MM.1S (cell line): ENCODE data around the gene KDM5A.
"Not testable (repeated sequence)": the region's sequence is repeated elsewhere in the genome, so short reads cannot be mapped to it uniquely, and the experiment has no call there.

Source experiments
- DNase-seq: peaks from one replicate; pipeline ENCODE4 v3.0.0-alpha.2; 2015
- H2AFZ ChIP-seq: fragments of 300-600 bp; sonication (generic); 2 replicates; pipeline ENCODE4 v1.6.0; 2016; ENCODE audit warnings: antibody characterized with exemption, low read length
- H3F3A ChIP-seq: fragments of 300-600 bp; sonication (generic); 2 replicates; pipeline ENCODE4 v1.6.1; 2016; ENCODE audit warnings: mild to moderate bottlenecking, antibody characterized with exemption, low read length, moderate library complexity, mixed read lengths; ENCODE audit not compliant: insufficient read depth
- H3K27ac ChIP-seq: fragments of 300-600 bp; sonication (generic); 2 replicates; pipeline ENCODE4 v1.5.1; 2016; ENCODE audit warnings: mild to moderate bottlenecking, low read length
- H3K27me3 ChIP-seq: fragments of 300-600 bp; sonication (generic); replicated peaks from 2 replicates; pipeline ENCODE4 v1.6.0; 2016; ENCODE audit warnings: low read length; ENCODE audit not compliant: insufficient read depth
- H3K36me3 ChIP-seq: fragments of 300-600 bp; sonication (generic); replicated peaks from 2 replicates; pipeline ENCODE4 v1.6.1; 2016; ENCODE audit warnings: mild to moderate bottlenecking, low read length, mixed read lengths; ENCODE audit not compliant: insufficient read depth
- H3K4me1 ChIP-seq: fragments of 300-600 bp; sonication (generic); 2 replicates; pipeline ENCODE4 v1.6.1; 2016; ENCODE audit warnings: low read length, mixed read lengths
- H3K4me2 ChIP-seq: fragments of 300-600 bp; sonication (generic); 2 replicates; pipeline ENCODE4 v1.6.0; 2016; ENCODE audit warnings: low read depth, low read length
- H3K4me3 ChIP-seq: fragments of 300-600 bp; sonication (generic); 2 replicates; pipeline ENCODE4 v1.5.1; 2016; ENCODE audit warnings: low read length, mixed read lengths
- H3K79me2 ChIP-seq: fragments of 300-600 bp; sonication (generic); 2 replicates; pipeline ENCODE4 v1.6.1; 2016; ENCODE audit warnings: mixed run types, low read length, mixed read lengths
- H3K9ac ChIP-seq: fragments of 300-600 bp; sonication (generic); 2 replicates; pipeline ENCODE4 v1.6.1; 2016; ENCODE audit warnings: low read length, mixed read lengths
- H3K9me2 ChIP-seq: fragments of 300-600 bp; sonication (generic); replicated peaks from 2 replicates; pipeline ENCODE4 v1.6.1; 2016; ENCODE audit warnings: mild to moderate bottlenecking, low read length, mixed read lengths; ENCODE audit not compliant: insufficient read depth
- H3K9me3 ChIP-seq: fragments of 300-600 bp; sonication (generic); replicated peaks from 2 replicates; pipeline ENCODE4 v1.6.1; 2016; ENCODE audit warnings: mild to moderate bottlenecking, low read length, mixed read lengths; ENCODE audit not compliant: insufficient read depth
- H4K20me1 ChIP-seq: fragments of 300-600 bp; sonication (generic); 2 replicates; pipeline ENCODE4 v1.6.1; 2016; ENCODE audit warnings: mild to moderate bottlenecking, low read length, moderate library complexity, mixed read lengths; ENCODE audit not compliant: insufficient read depth
- EZH2 ChIP-seq: fragments of 300-600 bp; sonication (generic); optimal IDR thresholded peaks from 2 replicates; pipeline ENCODE3; 2017; ENCODE audit warnings: low read depth, mild to moderate bottlenecking, antibody characterized with exemption, low read length, mixed read lengths
- EZH2phosphoT487 ChIP-seq: fragments of 300-600 bp; sonication (generic); IDR thresholded peaks from 2 replicates; pipeline ENCODE4 v1.6.1; 2018; ENCODE audit warnings: antibody characterized with exemption, low read length
- TF ChIP-seq, protein P1 (sequence below): fragments of 300-600 bp; sonication (generic); IDR thresholded peaks from 2 replicates; pipeline ENCODE4 v1.5.1; 2016; ENCODE audit warnings: antibody characterized with exemption, low read length, mixed read lengths

Gene KDM5A

DNA sequence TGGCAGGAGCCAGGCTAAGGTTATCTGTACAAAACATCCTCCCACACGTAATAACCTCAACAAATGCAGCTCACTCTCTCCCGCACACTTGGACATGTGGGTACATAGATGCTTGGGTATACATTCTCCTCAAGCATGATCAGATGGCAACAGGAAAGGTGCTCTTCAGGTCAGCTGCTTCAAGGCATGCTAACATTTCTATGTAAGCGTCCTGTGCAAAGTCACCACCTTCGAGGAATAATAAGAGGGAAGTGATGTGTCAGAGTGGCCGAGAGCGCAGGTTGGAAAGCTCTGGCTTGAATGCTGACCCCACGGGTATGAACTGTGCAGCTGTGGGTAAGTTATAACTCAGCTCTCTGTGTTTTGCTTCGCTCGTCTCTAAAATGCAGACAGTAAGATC, 151.0 kb downstream of the KDM5A start:
- Histone ChIP-seq H3K27ac (no peak overlapping the region), H2AFZ (no peak overlapping the region), H3K36me3 (no peaks in the 10 kb centered on the region)

DNA sequence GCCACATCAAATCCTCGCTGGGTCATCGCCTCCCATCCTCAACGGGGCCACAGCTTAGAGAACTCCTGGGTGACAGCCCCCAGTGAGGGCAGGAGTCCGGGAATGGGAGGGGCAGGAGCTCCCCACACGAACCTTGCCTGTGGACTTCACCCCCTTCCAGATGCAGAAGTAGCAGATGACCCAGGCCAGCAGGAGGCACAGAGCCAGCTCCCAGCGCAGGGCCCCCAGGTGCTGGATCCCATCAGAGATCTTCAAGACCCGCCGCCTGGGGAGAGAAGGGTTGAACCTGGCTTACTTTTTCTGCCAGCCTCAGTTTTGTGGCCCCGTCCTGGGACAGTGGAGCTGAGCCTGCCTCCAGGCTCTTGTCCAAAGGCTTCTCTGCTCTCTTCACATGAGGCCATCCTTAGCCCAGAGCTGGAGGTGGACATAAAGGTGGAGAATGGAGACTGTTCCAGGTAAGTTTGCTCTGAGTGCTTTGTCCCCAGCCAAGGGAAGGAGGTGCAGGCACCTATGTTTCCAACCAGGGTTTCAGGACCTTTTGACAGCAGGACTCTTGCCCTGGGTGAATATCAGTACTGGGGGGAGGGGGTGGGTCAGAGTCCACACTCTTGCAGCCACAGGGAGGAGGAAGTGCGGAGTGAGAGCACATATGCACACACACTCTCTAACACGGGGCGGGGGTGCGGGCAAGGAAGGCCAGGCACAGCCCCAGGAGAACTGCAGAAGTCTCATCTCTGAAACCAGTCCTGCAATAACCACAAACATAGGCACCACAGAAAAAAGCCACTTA, 151.9 kb downstream of the KDM5A start:
- no peaks in the 10 kb centered on the region for H3F3A ChIP-seq
- no peak for TF ChIP-seq EZH2phosphoT487
- TF ChIP-seq, protein P1, sequence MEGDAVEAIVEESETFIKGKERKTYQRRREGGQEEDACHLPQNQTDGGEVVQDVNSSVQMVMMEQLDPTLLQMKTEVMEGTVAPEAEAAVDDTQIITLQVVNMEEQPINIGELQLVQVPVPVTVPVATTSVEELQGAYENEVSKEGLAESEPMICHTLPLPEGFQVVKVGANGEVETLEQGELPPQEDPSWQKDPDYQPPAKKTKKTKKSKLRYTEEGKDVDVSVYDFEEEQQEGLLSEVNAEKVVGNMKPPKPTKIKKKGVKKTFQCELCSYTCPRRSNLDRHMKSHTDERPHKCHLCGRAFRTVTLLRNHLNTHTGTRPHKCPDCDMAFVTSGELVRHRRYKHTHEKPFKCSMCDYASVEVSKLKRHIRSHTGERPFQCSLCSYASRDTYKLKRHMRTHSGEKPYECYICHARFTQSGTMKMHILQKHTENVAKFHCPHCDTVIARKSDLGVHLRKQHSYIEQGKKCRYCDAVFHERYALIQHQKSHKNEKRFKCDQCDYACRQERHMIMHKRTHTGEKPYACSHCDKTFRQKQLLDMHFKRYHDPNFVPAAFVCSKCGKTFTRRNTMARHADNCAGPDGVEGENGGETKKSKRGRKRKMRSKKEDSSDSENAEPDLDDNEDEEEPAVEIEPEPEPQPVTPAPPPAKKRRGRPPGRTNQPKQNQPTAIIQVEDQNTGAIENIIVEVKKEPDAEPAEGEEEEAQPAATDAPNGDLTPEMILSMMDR: no peak
- no peak for TF ChIP-seq EZH2
- no peak overlapping the region for H3K9ac ChIP-seq
- H3K4me3 ChIP-seq: no peak overlapping the region
- no peaks in the 10 kb centered on the region for H3K79me2 ChIP-seq
- no peak overlapping the region for H2AFZ ChIP-seq
- no peak overlapping the region for H3K27ac ChIP-seq
- H4K20me1 ChIP-seq: no peaks in the 10 kb centered on the region
- no peaks in the 10 kb centered on the region for H3K36me3 ChIP-seq
- no peak for DNase-seq
- H3K9me2 ChIP-seq: no peaks in the 10 kb centered on the region
- no peaks in the 10 kb centered on the region for H3K9me3 ChIP-seq
- peaks cover 36% of the 10 kb centered on the region for H3K27me3 ChIP-seq
- no peaks in the 10 kb centered on the region for H3K4me1 ChIP-seq
- H3K4me2 ChIP-seq: no peak overlapping the region

More for the DNA sequence above, 151.0 kb downstream of the KDM5A start:
- Histone ChIP-seq H4K20me1 (no peaks in the 10 kb centered on the region), H3F3A (no peaks in the 10 kb centered on the region), H3K27me3 (peaks cover 36% of the 10 kb centered on the region), H3K79me2 (no peaks in the 10 kb centered on the region), H3K4me1 (no peaks in the 10 kb centered on the region), H3K4me2 (no peak overlapping the region), H3K9ac (no peak overlapping the region), H3K9me2 (no peaks in the 10 kb centered on the region), H3K4me3 (no peak overlapping the region), H3K9me3 (no peaks in the 10 kb centered on the region)
- no peak for DNase-seq
- no peak for TF ChIP-seq EZH2phosphoT487
- TF ChIP-seq EZH2: no peak
- TF ChIP-seq, protein P1: no peak

DNA sequence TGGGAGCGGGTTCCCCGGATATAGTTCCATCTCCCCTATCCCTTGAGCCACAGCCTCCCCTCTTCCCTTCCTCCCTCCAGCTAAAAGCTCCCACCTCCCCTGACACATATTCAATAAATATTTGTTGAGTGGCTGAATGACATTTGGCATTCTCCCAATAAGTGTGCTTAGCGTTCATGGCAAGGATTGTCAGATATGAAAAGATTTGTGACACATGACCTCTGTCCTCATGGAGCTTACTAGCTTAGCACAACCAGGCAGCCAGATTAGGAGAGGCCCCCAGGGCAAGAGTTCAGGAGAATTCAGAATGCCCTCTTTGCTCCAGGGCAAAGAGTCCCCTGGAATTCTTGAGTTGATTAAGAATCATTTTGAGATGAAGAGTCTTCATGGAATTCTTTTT, 152.7 kb downstream of the KDM5A start:
- H3K4me3 ChIP-seq: no peak overlapping the region
- no peaks in the 10 kb centered on the region for H3K4me1 ChIP-seq
- no peak overlapping the region for H2AFZ ChIP-seq
- H3K79me2 ChIP-seq: no peaks in the 10 kb centered on the region
- no peak overlapping the region for H3K4me2 ChIP-seq
- TF ChIP-seq, protein P1: no peak
- TF ChIP-seq EZH2: no peak
- H4K20me1 ChIP-seq: no peaks in the 10 kb centered on the region
- no peak overlapping the region for H3K27ac ChIP-seq
- no peak for DNase-seq
- H3K9me2 ChIP-seq: no peaks in the 10 kb centered on the region
- H3F3A ChIP-seq: no peaks in the 10 kb centered on the region
- H3K27me3 ChIP-seq: peaks cover 35% of the 10 kb centered on the region
- H3K9me3 ChIP-seq: no peaks in the 10 kb centered on the region
- H3K36me3 ChIP-seq: no peaks in the 10 kb centered on the region
- H3K9ac ChIP-seq: no peak overlapping the region

DNA sequence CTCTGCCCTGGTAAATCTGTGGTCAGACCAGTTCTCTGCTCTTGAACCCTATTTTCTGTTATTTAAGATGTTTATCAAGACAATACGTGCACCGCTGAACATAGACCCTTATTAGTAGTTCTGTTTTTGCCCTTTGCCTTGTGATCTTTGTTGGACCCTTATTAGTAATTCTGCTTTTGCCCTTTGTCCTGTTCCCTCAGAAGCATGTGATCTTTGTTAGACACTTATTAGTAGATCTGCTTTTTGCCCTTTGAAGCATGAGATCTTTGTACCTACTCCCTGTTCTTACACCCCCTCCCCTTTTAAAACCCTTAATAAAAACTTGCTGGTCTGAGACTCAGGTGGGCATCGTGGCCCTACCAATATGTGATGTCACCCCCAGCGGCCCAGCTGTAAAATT, 153.2 kb downstream of the KDM5A start:
- H3K27me3 ChIP-seq: peaks cover 39% of the 10 kb centered on the region
- H3F3A ChIP-seq, DNase-seq, H3K9ac ChIP-seq, H2AFZ ChIP-seq, H4K20me1 ChIP-seq, H3K4me3 ChIP-seq, H3K27ac ChIP-seq, H3K4me2 ChIP-seq, H3K79me2 ChIP-seq, H3K36me3 ChIP-seq, H3K4me1 ChIP-seq, H3K9me3 ChIP-seq, H3K9me2 ChIP-seq: not testable (repeated sequence)
